ENCODE data around the gene MDH1B. TPM values are rescaled to one million over a fixed set of nuclear protein-coding genes. Genes with fewer than 3 reads are reported as not detected.

MDH1B gene
- polyA plus RNA-seq, 1 of the 3 experiments (the other 2 are of a cell fraction), result 1.7 TPM

DNA sequence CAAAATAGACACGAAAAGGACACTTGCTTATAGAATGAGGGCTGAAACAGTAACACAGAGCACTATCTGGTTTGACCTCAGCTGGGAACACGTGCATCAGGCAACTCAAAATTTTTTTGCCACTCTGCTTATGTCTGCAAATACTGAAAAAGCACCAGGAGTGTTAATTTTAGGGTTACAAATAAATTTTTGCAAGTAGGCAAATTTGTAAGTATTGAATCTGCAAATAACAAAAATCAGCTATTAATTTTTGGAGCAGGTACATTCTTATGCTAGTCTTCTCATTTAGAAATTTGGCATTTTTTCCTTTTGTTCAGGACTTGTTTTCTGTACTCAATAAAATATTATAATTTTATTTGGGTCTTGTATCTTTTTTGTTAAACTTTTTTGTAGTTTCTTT is 76.7 kb downstream of the MDH1B start:
- TF ChIP-seq GATA2 (CRISPR knock-in tag; IDR thresholded peaks at IDR 0.05) (no peak), MEF2A (IDR thresholded peaks at IDR 0.05; ENCODE audit: borderline replicate concordance, low read depth) (no peak), NRF1 (IDR thresholded peaks at IDR 0.05; ENCODE audit: low read depth, low read length) (no peak), SMC3 (IDR thresholded peaks at IDR 0.05; ENCODE audit: low read depth, low read length) (no peak), SIN3A (IDR thresholded peaks at IDR 0.05; ENCODE audit: borderline replicate concordance, low read depth, low read length) (no peak), POLR2AphosphoS5 (IDR thresholded peaks at IDR 0.05; ENCODE audit: low read depth, low read length) (no peak), RAD21 (IDR thresholded peaks at IDR 0.05; ENCODE audit: low read length) (no peak), NFIC (IDR thresholded peaks at IDR 0.05; ENCODE audit: borderline replicate concordance) (no peak), RCOR1 (IDR thresholded peaks at IDR 0.05; ENCODE audit: low read length) (no peak), EP300 (IDR thresholded peaks at IDR 0.05; ENCODE audit: borderline replicate concordance in 1 of 2, low read depth in 1 of 2, low read length in 1 of 2) (no peak), FOXM1 (IDR thresholded peaks at IDR 0.05; ENCODE audit: low read depth) (no peak)
- TF ChIP-seq, protein P1, sequence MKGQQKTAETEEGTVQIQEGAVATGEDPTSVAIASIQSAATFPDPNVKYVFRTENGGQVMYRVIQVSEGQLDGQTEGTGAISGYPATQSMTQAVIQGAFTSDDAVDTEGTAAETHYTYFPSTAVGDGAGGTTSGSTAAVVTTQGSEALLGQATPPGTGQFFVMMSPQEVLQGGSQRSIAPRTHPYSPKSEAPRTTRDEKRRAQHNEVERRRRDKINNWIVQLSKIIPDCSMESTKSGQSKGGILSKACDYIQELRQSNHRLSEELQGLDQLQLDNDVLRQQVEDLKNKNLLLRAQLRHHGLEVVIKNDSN (IDR thresholded peaks at IDR 0.05; ENCODE audit: borderline replicate concordance, low read depth), result no peak
- Histone ChIP-seq H3K4me3 (ENCODE audit: low read depth in 2 of 2, low read length in 1 of 2) (no peak overlapping the region), H3K4me1 (ENCODE audit: control insufficient read depth in 1 of 2, insufficient read depth in 2 of 2, low read depth in 1 of 2, low read length in 1 of 2) (no peaks in the 10 kb centered on the region), H3K36me3 (replicated peaks in 1 of 2; ENCODE audit: control insufficient read depth in 1 of 2, insufficient read depth in 2 of 2, low read length in 1 of 2) (no peaks in the 10 kb centered on the region), H3K9me2 (no peaks in the 10 kb centered on the region), H3K9me3 (no peaks in the 10 kb centered on the region), H3K27me3 (ENCODE audit: insufficient read depth) (no peaks in the 10 kb centered on the region; the same call in 1 of the 2 replicates), H3K4me2 (no peak overlapping the region), H3K27ac (ENCODE audit: low read depth in 2 of 2, low read length in 1 of 2) (no peak overlapping the region), H3K9ac (no peak overlapping the region), H4K20me1 (ENCODE audit: insufficient read depth) (no peaks in the 10 kb centered on the region), H3F3A (replicated peaks; ENCODE audit: insufficient read depth) (no peaks in the 10 kb centered on the region), H3K79me2 (ENCODE audit: insufficient read depth) (no peaks in the 10 kb centered on the region), H2AFZ (ENCODE audit: low read depth) (no peak overlapping the region)
- ChIA-PET POLR2A (no interaction called here), CTCF (interaction anchor here (1.4 kb wide), 1 partner anchor 785 kb away, joined by 5 read pairs; no protein-coding TSS in a partner anchor)
- 13% methylated on average over 2 of the region's 2 CpGs for WGBS (ENCODE audit: low lambda C conversion rate)
- DNase-seq, result no peak

Small RNAs within 50 kb of the gene (small RNA-seq; reads per million reads assigned to genes)
- gene MIR3130-2 (0 to 0.39 (median 0) reads per million in 7 experiments), gene RF00019 (0 reads per million in 7 experiments)

Other genes with a start within 250 kb of the MDH1B start
- not detected in 2 replicates for gene FAM237A, start 122.8 kb downstream of the MDH1B start, polyA plus RNA-seq (2012; rRNA removed)
- not detected in 2 replicates for gene DYTN, start 46.9 kb downstream of the MDH1B start, polyA plus RNA-seq (2012; rRNA removed)
- gene FASTKD2, start 278 bp upstream of the MDH1B start, polyA plus RNA-seq (2012; rRNA removed), result 15.1 and 22.8 TPM in 2 replicates
- not detected in 2 replicates for gene CPO, start 174.2 kb upstream of the MDH1B start, polyA plus RNA-seq (2012; rRNA removed)